GM12878 (cell line): ENCODE measurements around the gene CACNA1A. TPM values are rescaled to one million over a fixed set of nuclear protein-coding genes. Genes with fewer than 3 reads are reported as not detected.

Experiments used
- ATAC-seq: fragments of 200-7000 bp; cut with Tn5 transposase; 3 replicates; pipeline ENCODE4 v1.9.1; 2020; ENCODE audit warnings: mild to moderate bottlenecking, moderate library complexity
- BruUV-seq: library from RNA; stranded (reverse); fragments of 400-500 nt; replicated peaks from 2 replicates; lab custom pipeline; 2021; lab: Mats Ljungman, UMichigan
- CTCF ChIA-PET: fragments of 300-600 bp; sonication (Branson Sonifier 250); formaldehyde crosslinking; extraction: SDS; loops from one replicate; lab custom pipeline; 2021; ENCODE audit warnings: inconsistent platforms; lab: Yijun Ruan, JAX
- POLR2A ChIA-PET: fragments of 350-600 bp; formaldehyde crosslinking; extraction: SDS; loops from one replicate; lab custom pipeline; 2021; ENCODE audit warnings: inconsistent platforms; lab: Charles Lee
- RAD21 ChIA-PET: fragments of 300-600 bp; sonication (Branson Sonifier 250); formaldehyde crosslinking; loops from one replicate; lab custom pipeline; 2023; ENCODE audit warnings: antibody characterized with exemption; ENCODE audit not compliant: unreplicated experiment; lab: Charles Lee
- SMC1A ChIA-PET: fragments of 300-600 bp; sonication (Branson Sonifier 250); formaldehyde crosslinking; loops from one replicate; lab custom pipeline; 2023; ENCODE audit not compliant: unreplicated experiment, uncharacterized antibody; lab: Charles Lee
- DNase-seq: peaks from one replicate; pipeline ENCODE4 v3.0.0-alpha.2; 2011; ENCODE audit warnings: low read depth, low spot score
- FAIRE-seq: peaks from 3 replicates; lab custom pipeline; 2011; peaks lifted over from hg19 to GRCh38; lab: Jason Lieb, UNC
- H2AFZ ChIP-seq: 2 replicates; pipeline ENCODE4 v1.6.0; 2011; ENCODE audit warnings: low read depth, low read length, control low read depth; ENCODE audit not compliant: control insufficient read depth
- H3K27ac ChIP-seq: 2 replicates; pipeline ENCODE4 v1.5.1; 2011; ENCODE audit warnings: control low read depth; ENCODE audit not compliant: control insufficient read depth, insufficient read depth
- H3K27me3 ChIP-seq, 2 experiments: replicated peaks in 1 of 2; 2 replicates each; pipeline versions ENCODE4 v1.6.0 to v1.6.1; 2011; ENCODE audit warnings: low read length in 1 of 2; ENCODE audit not compliant: control insufficient read depth in 2 of 2, insufficient read depth in 2 of 2
- H3K36me3 ChIP-seq, 2 experiments: 2 replicates each; pipeline ENCODE4 v1.5.1; 2011; ENCODE audit warnings: low read length in 1 of 2; ENCODE audit not compliant: control insufficient read depth in 2 of 2, insufficient read depth in 2 of 2
- H3K4me1 ChIP-seq: 2 replicates; pipeline ENCODE4 v1.6.1; 2011; ENCODE audit warnings: mild to moderate bottlenecking, low read length, moderate library complexity, mixed read lengths; ENCODE audit not compliant: control insufficient read depth, insufficient read depth
- H3K4me2 ChIP-seq: 2 replicates; pipeline ENCODE4 v1.6.0; 2011; ENCODE audit warnings: control low read depth; ENCODE audit not compliant: control insufficient read depth, insufficient read depth
- H3K4me3 ChIP-seq: fragments of 200-600 bp; sonication (generic); 2 replicates; pipeline ENCODE4 v1.5.1; 2016
- H3K79me2 ChIP-seq: 2 replicates; pipeline ENCODE4 v1.6.0; 2011; ENCODE audit warnings: low read length; ENCODE audit not compliant: control insufficient read depth, insufficient read depth
- H3K9ac ChIP-seq: 2 replicates; pipeline ENCODE4 v1.8.0; 2011; ENCODE audit warnings: low read length, control low read depth, mixed read lengths; ENCODE audit not compliant: control insufficient read depth, insufficient read depth
- H3K9me3 ChIP-seq: replicated peaks from 3 replicates; pipeline ENCODE4 v1.5.1; 2011; ENCODE audit warnings: mild to moderate bottlenecking, low read length; ENCODE audit not compliant: control insufficient read depth, insufficient read depth
- H4K20me1 ChIP-seq: 2 replicates; pipeline ENCODE4 v1.6.0; 2011; ENCODE audit not compliant: control insufficient read depth, insufficient read depth
- CEBPB ChIP-seq, 2 experiments: fragments of 150-350 bp in 1 of 2; IDR thresholded peaks; 2 replicates each; pipeline ENCODE4 v1.6.1; 2012 to 2014; ENCODE audit warnings: low read depth in 2 of 2, low read length in 2 of 2, borderline replicate concordance in 1 of 2, inconsistent platforms in 1 of 2
- MEF2A ChIP-seq: IDR thresholded peaks from 2 replicates; pipeline ENCODE4 v1.6.1; 2011; ENCODE audit warnings: low read depth, mild to moderate bottlenecking, low read length, moderate library complexity; ENCODE audit not compliant: insufficient read depth
- NR2C2 ChIP-seq: IDR thresholded peaks from 2 replicates; pipeline ENCODE4 v1.6.1; 2011; ENCODE audit warnings: borderline replicate concordance, low read depth; ENCODE audit not compliant: control insufficient read depth, insufficient read length
- REST ChIP-seq: IDR thresholded peaks from 2 replicates; pipeline ENCODE4 v1.6.1; 2012; ENCODE audit warnings: mild to moderate bottlenecking, low read depth, low read length
- STAT1 ChIP-seq: fragments of 450-650 bp; conservative IDR thresholded peaks from 2 replicates; pipeline ENCODE4 v1.6.1; 2014; ENCODE audit warnings: antibody characterized with exemption, mild to moderate bottlenecking
- WGBS: methylation state at CpG from one replicate; pipeline ENCODE4 v1.1.6; 2016; ENCODE audit warnings: low lambda C conversion rate; ENCODE audit not compliant: insufficient replicate concordance, insufficient coverage; ENCODE audit errors: missing lambda C conversion rate; 5-methylcytosine and 5-hydroxymethylcytosine counted together
- in situ Hi-C: fragments of 300-500 bp; cut with MboI; formaldehyde crosslinking; loops from 9 replicates; pipeline ENCODE4 v1.14.3; 2018; ENCODE audit warnings: mixed read lengths
- intact Hi-C: fragments of 100-400 bp; cut with micrococcal nuclease; formaldehyde crosslinking; loops from one replicate; pipeline ENCODE4 v1.14.2; 2022; ENCODE audit not compliant: unreplicated experiment
- polyA plus RNA-seq, 11 experiments: library from polyadenylated mRNA; depleted of rRNA in 4 of 11; unstranded in 6 of 11; stranded (reverse) in 5 of 11; fragments of >200 nt; fragmentation: Nextera tagmentation in 4 of 11; fragmentation: Illumina TruSeq in 1 of 11; extraction: Ambion mirVana in 4 of 11; extraction: Trizol in 1 of 11; gene quantifications; 1 replicate in 1 of 11; 2 replicates in 10 of 11; pipeline versions ENCODE4 v1.2.1 to v1.2.3, GENCODE V29; 2011 to 2016; ENCODE audit warnings: inconsistent platforms in 2 of 11, missing spikeins in 2 of 11, low read depth in 1 of 11
- total RNA-seq, 4 experiments: library from RNA; depleted of rRNA in 3 of 4; stranded (reverse); fragments of >200 nt in 3 of 4; fragmentation: Illumina TruSeq in 1 of 4; extraction: Trizol in 1 of 4; gene quantifications; 2 replicates each; pipeline versions ENCODE4 v1.2.1 to v1.2.3, GENCODE V29; 2013 to 2021

CACNA1A gene
- total and polyA plus RNA-seq, 10 of the 15 experiments (the other 5 are each of a cell fraction or from before 2014, with no cell fraction given), result 1.1 to 4.4 (median 2.5) TPM

GRCh38 chr19:13302526-13303270, 203.6 kb downstream of the CACNA1A start:
- in situ Hi-C loops, result no loop called here
- POLR2A ChIA-PET, result no interaction called here

More at GRCh38 chr19:13302526-13303270, 203.6 kb downstream of the CACNA1A start:
- H3K4me2 ChIP-seq, result no peak overlapping the region
- H3K27me3 ChIP-seq, result peaks cover 0 to 3% of the 10 kb centered on the region in 2 experiments; a peak in 3 of 4 replicates
- no peak overlapping the region for H2AFZ ChIP-seq
- intact Hi-C loops, result no loop called here
- H3K36me3 ChIP-seq, result no peaks in the 10 kb centered on the region
- H3K79me2 ChIP-seq, result no peaks in the 10 kb centered on the region
- H3K9me3 ChIP-seq, result no peaks in the 10 kb centered on the region
- WGBS, result 4% methylated on average over 12 of the region's 12 CpGs
- BruUV-seq, result no TSS peak
- CTCF ChIA-PET, result interaction anchor here (0.9 kb wide), 1 partner anchor 287 kb away, joined by 3 read pairs; no protein-coding TSS in a partner anchor
- DNase-seq (no peak), FAIRE-seq (no peak), ATAC-seq (no peak)
- TF ChIP-seq MEF2A (no peak), CEBPB (IDR thresholded peaks at IDR 0.05; ENCODE audit: borderline replicate concordance in 1 of 2, low read depth in 2 of 2, low read length in 2 of 2) (no peak), REST (no peak), STAT1 (no peak), NR2C2 (no peak)
- no peak overlapping the region for H3K4me3 ChIP-seq
- no peaks in the 10 kb centered on the region for H3K4me1 ChIP-seq
- SMC1A ChIA-PET, result interaction anchor here (0.7 kb wide), 1 partner anchor 104 kb away, joined by 3 read pairs; no protein-coding TSS in a partner anchor
- no peak overlapping the region for H3K27ac ChIP-seq
- no peaks in the 10 kb centered on the region for H4K20me1 ChIP-seq
- RAD21 ChIA-PET, result no interaction called here
- H3K9ac ChIP-seq, result no peak overlapping the region
